GM19099 (cell line): ENCODE data around the gene ADCY10.

Experiments used
- POLR2A ChIP-seq: IDR thresholded peaks from 3 replicates; pipeline ENCODE4 v1.6.1; 2011; ENCODE audit warnings: low read depth; ENCODE audit not compliant: insufficient read length; ENCODE audit errors: extremely low read depth

The ADCY10 gene

DNA sequence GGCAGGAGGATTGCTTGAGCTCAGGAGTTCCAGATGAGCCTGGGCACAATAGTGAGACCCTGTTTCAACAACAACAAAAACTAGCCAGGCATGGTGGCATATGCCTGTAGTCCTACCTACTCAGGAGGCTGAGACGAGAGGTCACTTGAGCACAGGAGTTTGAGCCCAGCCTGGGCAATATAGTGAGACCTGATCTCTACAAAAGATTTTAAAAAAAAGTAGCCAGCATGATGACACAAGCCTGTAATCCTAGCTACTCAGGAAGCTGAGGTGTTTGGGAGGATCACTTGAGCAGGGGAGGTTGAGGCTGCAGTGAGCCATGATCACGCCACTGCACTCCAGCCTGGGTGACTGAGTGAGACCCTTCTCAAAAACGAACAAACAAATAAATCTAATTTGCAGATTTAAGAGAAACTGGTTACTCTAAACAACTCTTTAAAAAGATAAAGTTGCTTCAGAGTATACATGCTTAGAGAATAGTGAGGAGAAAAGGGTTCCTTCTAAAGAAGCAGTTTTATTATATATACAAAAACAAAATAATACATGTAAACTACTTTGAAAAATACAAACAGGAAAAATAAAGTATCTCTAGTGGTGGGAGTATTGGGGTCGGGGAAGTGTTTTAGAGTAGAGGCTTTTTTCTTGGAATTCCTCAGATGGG lies 88.4 kb downstream of the ADCY10 start:
- TF ChIP-seq POLR2A = no peak

- TF ChIP-seq POLR2A = no peak
Observed at GRCh38 chr1:167824163-167824794, 89.7 kb downstream of the ADCY10 start.

GRCh38 chr1:167821969-167822685 lies 91.8 kb downstream of the ADCY10 start:
- TF ChIP-seq POLR2A = no peak

DNA sequence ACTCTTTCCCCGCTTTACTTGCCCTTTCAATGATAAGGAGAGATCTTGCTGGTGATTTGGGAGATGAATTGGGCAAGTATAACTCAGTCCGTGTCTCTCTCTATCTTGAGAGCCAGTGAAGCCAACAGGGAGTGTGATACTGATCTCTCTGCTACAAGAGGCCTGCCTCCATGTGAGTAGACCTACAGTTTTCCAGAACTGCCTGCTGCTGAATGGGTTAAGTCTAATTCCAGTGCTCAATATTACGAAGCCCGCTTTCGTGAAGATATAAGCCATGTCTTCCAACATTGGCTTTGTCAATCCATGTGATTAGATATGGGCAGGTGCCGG lies 92.6 kb downstream of the ADCY10 start:
- no peak for TF ChIP-seq POLR2A

GRCh38 chr1:167820684-167821355 lies 93.1 kb downstream of the ADCY10 start:
- no peak for TF ChIP-seq POLR2A

DNA sequence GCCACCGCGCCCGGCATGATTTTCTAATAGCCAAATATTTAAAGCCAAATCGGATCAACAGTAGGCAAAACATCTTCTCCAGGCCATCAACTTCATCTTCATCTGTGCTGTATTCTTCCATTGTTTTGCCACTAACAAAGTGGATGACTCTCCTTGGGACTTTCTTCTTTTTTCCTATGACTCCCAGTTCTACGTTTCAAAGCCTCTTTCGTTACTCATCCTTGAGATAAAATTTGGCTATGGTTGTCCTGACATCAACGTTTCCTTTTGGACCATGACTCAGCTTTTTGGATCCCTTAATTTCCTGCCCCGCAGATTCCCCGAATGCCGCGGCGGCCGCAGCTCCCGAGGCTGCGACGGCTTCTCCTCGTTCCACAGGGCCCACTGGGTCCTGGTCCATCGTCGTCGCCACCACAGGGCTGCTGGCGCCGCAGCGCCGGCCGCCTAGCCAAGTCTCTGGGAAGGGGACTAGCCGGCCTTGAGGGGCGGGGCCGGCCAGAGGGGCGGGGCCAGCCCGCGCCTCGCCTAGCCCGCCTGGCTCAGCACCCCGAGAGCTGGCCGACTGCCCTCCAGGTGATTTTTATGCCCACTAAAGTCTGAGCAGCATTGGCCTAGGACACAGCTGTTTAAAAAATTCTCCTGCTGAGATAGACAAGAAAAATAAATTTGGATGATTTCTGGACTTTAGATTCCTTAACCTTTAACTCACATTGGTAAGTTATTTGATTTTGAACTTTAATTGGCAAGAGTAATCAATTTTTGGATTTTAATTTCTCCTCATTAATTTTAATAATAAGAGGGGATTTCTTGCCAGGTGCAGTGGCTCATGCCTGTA lies 93.9 kb downstream of the ADCY10 start:
- TF ChIP-seq POLR2A = no peak

DNA sequence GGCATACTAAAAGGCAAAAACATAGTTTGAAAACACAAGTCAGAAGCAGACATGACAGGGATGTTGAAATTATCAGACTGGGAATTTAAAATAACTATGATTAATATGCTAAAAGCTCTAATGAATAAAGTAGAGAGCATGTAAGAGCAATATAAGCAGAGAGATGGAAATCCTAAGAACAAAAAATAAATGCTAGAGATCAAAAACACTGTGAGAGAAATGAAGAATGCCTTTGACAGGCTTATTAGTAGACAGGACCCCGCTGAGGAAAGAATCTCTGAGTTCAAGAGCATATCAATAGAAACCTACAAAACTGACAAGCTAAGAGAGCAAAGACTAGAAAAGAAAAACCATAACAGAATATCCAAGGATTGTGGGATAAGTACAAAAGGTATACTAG lies 98.3 kb downstream of the ADCY10 start:
- no peak for TF ChIP-seq POLR2A

GRCh38 chr1:167812972-167813371 lies 101.0 kb downstream of the ADCY10 start:
- TF ChIP-seq POLR2A = no peak

GRCh38 chr1:167808690-167809089 lies 105.2 kb downstream of the ADCY10 start:
- TF ChIP-seq POLR2A = no peak

- no peak for TF ChIP-seq POLR2A
Observed at GRCh38 chr1:167808104-167808503, 105.8 kb downstream of the ADCY10 start.

- TF ChIP-seq POLR2A = no peak
Observed at GRCh38 chr1:167805041-167805556, 108.8 kb downstream of the ADCY10 start.

GRCh38 chr1:167803358-167804207 lies 110.4 kb downstream of the ADCY10 start:
- TF ChIP-seq POLR2A = no peak

GRCh38 chr1:167802235-167802634 lies 111.7 kb downstream of the ADCY10 start:
- TF ChIP-seq POLR2A = no peak

- TF ChIP-seq POLR2A = no peak
Observed at GRCh38 chr1:167800251-167800650, 113.7 kb downstream of the ADCY10 start.
